Measurements from ENCODE around the gene TAP2.

The TAP2 gene

GRCh38 chr6:32847004-32847403 is 8.5 kb upstream of the TAP2 start:
- H3K9me3 ChIP-seq (ENCODE audit: insufficient read depth, low read length) = no peaks in the 10 kb centered on the region
- H3K36me3 ChIP-seq (replicated peaks; ENCODE audit: low read depth, low read length) = peaks cover 65% of the 10 kb centered on the region
- no peak for TF ChIP-seq EZH2phosphoT487 (IDR thresholded peaks at IDR 0.05; ENCODE audit: low read depth)
- no peak for TF ChIP-seq CTCF (IDR thresholded peaks at IDR 0.05; ENCODE audit: low read depth, low read length)
- H2AFZ ChIP-seq (ENCODE audit: low read depth, low read length) = no peak overlapping the region
- H4K20me1 ChIP-seq (ENCODE audit: insufficient read depth, low read length) = no peaks in the 10 kb centered on the region
- peaks cover 31% of the 10 kb centered on the region for H3K79me2 ChIP-seq (ENCODE audit: low read length)
- no peak overlapping the region for H3K4me3 ChIP-seq (ENCODE audit: low read length)
- no peak overlapping the region for H3K9ac ChIP-seq (ENCODE audit: low read length)
- H3K27ac ChIP-seq (ENCODE audit: low read length) = no peak overlapping the region
- H3K27me3 ChIP-seq (ENCODE audit: low read depth, low read length) = no peaks in the 10 kb centered on the region
- peaks cover 32% of the 10 kb centered on the region for H3K4me1 ChIP-seq (ENCODE audit: low read length)
- no peak overlapping the region for H3K4me2 ChIP-seq (ENCODE audit: low read length)

GRCh38 chr6:32845384-32845884 is 6.9 kb upstream of the TAP2 start:
- Histone ChIP-seq H2AFZ (ENCODE audit: low read depth, low read length) (no peak overlapping the region), H3K79me2 (ENCODE audit: low read length) (peaks cover 21% of the 10 kb centered on the region), H3K36me3 (replicated peaks; ENCODE audit: low read depth, low read length) (peaks cover 62% of the 10 kb centered on the region), H3K9me3 (ENCODE audit: insufficient read depth, low read length) (no peaks in the 10 kb centered on the region), H3K9ac (ENCODE audit: low read length) (peak overlapping the region; percentile 97), H4K20me1 (ENCODE audit: insufficient read depth, low read length) (no peaks in the 10 kb centered on the region), H3K4me3 (ENCODE audit: low read length) (peak overlapping the region; percentile 81), H3K4me2 (ENCODE audit: low read length) (peak overlapping the region; percentile 86), H3K4me1 (ENCODE audit: low read length) (peaks cover 45% of the 10 kb centered on the region), H3K27ac (ENCODE audit: low read length) (peak overlapping the region; percentile 91), H3K27me3 (ENCODE audit: low read depth, low read length) (no peaks in the 10 kb centered on the region)
- TF ChIP-seq EZH2phosphoT487 (IDR thresholded peaks at IDR 0.05; ENCODE audit: low read depth) = no peak
- no peak for TF ChIP-seq CTCF (IDR thresholded peaks at IDR 0.05; ENCODE audit: low read depth, low read length)

GRCh38 chr6:32844839-32845383 is 6.4 kb upstream of the TAP2 start:
- Histone ChIP-seq H4K20me1 (ENCODE audit: insufficient read depth, low read length) (no peaks in the 10 kb centered on the region), H2AFZ (ENCODE audit: low read depth, low read length) (no peak overlapping the region), H3K4me1 (ENCODE audit: low read length) (peaks cover 51% of the 10 kb centered on the region), H3K27me3 (ENCODE audit: low read depth, low read length) (no peaks in the 10 kb centered on the region), H3K9ac (ENCODE audit: low read length) (peak overlapping the region; percentile 97), H3K4me3 (ENCODE audit: low read length) (peak overlapping the region; percentile 81), H3K4me2 (ENCODE audit: low read length) (peak overlapping the region; percentile 86), H3K27ac (ENCODE audit: low read length) (peak overlapping the region; percentile 91), H3K36me3 (replicated peaks; ENCODE audit: low read depth, low read length) (peaks cover 61% of the 10 kb centered on the region), H3K9me3 (ENCODE audit: insufficient read depth, low read length) (no peaks in the 10 kb centered on the region), H3K79me2 (ENCODE audit: low read length) (peaks cover 21% of the 10 kb centered on the region)
- TF ChIP-seq CTCF (IDR thresholded peaks at IDR 0.05; ENCODE audit: low read depth, low read length) = no peak
- no peak for TF ChIP-seq EZH2phosphoT487 (IDR thresholded peaks at IDR 0.05; ENCODE audit: low read depth)

- peaks cover 51% of the 10 kb centered on the region for H3K4me1 ChIP-seq (ENCODE audit: low read length)
- peak within 1 kb of the TSS; percentile 91 for H3K27ac ChIP-seq (ENCODE audit: low read length)
- no peaks in the 10 kb centered on the region for H3K9me3 ChIP-seq (ENCODE audit: insufficient read depth, low read length)
- H3K4me2 ChIP-seq (ENCODE audit: low read length) = peak within 1 kb of the TSS; percentile 86
- no peaks in the 10 kb centered on the region for H4K20me1 ChIP-seq (ENCODE audit: insufficient read depth, low read length)
- peaks cover 61% of the 10 kb centered on the region for H3K36me3 ChIP-seq (replicated peaks; ENCODE audit: low read depth, low read length)
- H3K79me2 ChIP-seq (ENCODE audit: low read length) = peaks cover 21% of the 10 kb centered on the region
- peak within 1 kb of the TSS; percentile 81 for H3K4me3 ChIP-seq (ENCODE audit: low read length)
- TF ChIP-seq CTCF (IDR thresholded peaks at IDR 0.05; ENCODE audit: low read depth, low read length) = no peak
- no peak for TF ChIP-seq EZH2phosphoT487 (IDR thresholded peaks at IDR 0.05; ENCODE audit: low read depth)
- no peaks in the 10 kb centered on the region for H3K27me3 ChIP-seq (ENCODE audit: low read depth, low read length)
- H2AFZ ChIP-seq (ENCODE audit: low read depth, low read length) = no peak within 1 kb of the TSS; the same call in 1 of the 2 replicates
- peak within 1 kb of the TSS; percentile 97 for H3K9ac ChIP-seq (ENCODE audit: low read length)
Observed at GRCh38 chr6:32843979-32844838, 5.7 kb upstream of the TAP2 start, which contains the start of gene PSMB8. PSMB8 (minus strand) TSS chr6:32844047; CDS start chr6:32843996, 51 bp downstream.
